ENCODE data around the gene CLNK. TPM values are rescaled to one million over a fixed set of nuclear protein-coding genes. Genes with fewer than 3 reads are reported as not detected.

CLNK gene
- total RNA-seq, 1 experiment from 2014 or later: not detected

GRCh38 chr4:10666616-10667015 is 18.0 kb downstream of the CLNK start:
- no peak for ATAC-seq
- Histone ChIP-seq H3K4me1 (ENCODE audit: control insufficient read depth in 1 of 2, insufficient read depth in 2 of 2, low read length in 2 of 2) (peaks cover 0 to 10% of the 10 kb centered on the region in 2 experiments; a peak in 2 of 4 replicates), H4K20me1 (ENCODE audit: insufficient read depth) (no peaks in the 10 kb centered on the region), H3K9ac (ENCODE audit: low read length) (no peak overlapping the region), H3K9me2 (ENCODE audit: insufficient read depth) (no peaks in the 10 kb centered on the region), H3K36me3 (ENCODE audit: control insufficient read depth in 1 of 2, insufficient read depth in 2 of 2, low read length in 2 of 2) (no peaks in the 10 kb centered on the region), H3K9me3 (ENCODE audit: control insufficient read depth in 1 of 2, insufficient read depth in 1 of 2, low read depth in 1 of 2, low read length in 2 of 2) (no peaks in the 10 kb centered on the region), H3K4me3 (replicated peaks in 1 of 2; ENCODE audit: low read depth in 1 of 2, low read length in 2 of 2) (no peak overlapping the region), H2AFZ (ENCODE audit: low read depth, low read length, poor library complexity, severe bottlenecking) (no peak overlapping the region), H3K4me2 (ENCODE audit: low read length) (no peak overlapping the region), H3K27me3 (ENCODE audit: insufficient read depth, low read length) (peaks cover 5% of the 10 kb centered on the region; the same call in 1 of the 2 replicates), H3K79me2 (ENCODE audit: insufficient read depth, low read length) (no peaks in the 10 kb centered on the region), H3K27ac (ENCODE audit: low read depth, low read length) (no peak overlapping the region)
- ChIA-PET POLR2A (no interaction called here), RAD21 (ENCODE audit: low non-redundant PET in 1 of 2, low total read pairs in 2 of 2, uncharacterized antibody in 2 of 2, unreplicated experiment in 2 of 2) (no interaction called here), CTCF (no interaction called here)
- TF ChIP-seq EGR1 (IDR thresholded peaks at IDR 0.05; ENCODE audit: low read depth): no peak
- TF ChIP-seq TCF7L2 (IDR thresholded peaks at IDR 0.05; ENCODE audit: borderline replicate concordance, extremely low read depth, insufficient read depth, insufficient read length): no peak
- TF ChIP-seq ATF3 (IDR thresholded peaks at IDR 0.05): no peak
- TF ChIP-seq POLR2A (IDR thresholded peaks at IDR 0.05; ENCODE audit: borderline replicate concordance, extremely low read depth, insufficient read depth, insufficient read length): no peak
- TF ChIP-seq CEBPB (IDR thresholded peaks at IDR 0.05; ENCODE audit: low read depth): no peak
- no peak for TF ChIP-seq ZNF274 (IDR thresholded peaks at IDR 0.05; ENCODE audit: low read depth, low read length)
- no peak for TF ChIP-seq SRF (IDR thresholded peaks at IDR 0.05; ENCODE audit: low read depth)
- TF ChIP-seq POLR2AphosphoS5 (IDR thresholded peaks at IDR 0.05; ENCODE audit: low read depth, low read length): no peak
- TF ChIP-seq CBX3 (IDR thresholded peaks at IDR 0.05; ENCODE audit: low read depth): no peak
- TF ChIP-seq YY1 (IDR thresholded peaks at IDR 0.05; ENCODE audit: extremely low read depth, insufficient replicate concordance, low read depth, low read length): no peak
- no peak for TF ChIP-seq SP1 (IDR thresholded peaks at IDR 0.05; ENCODE audit: low read depth)
- no peak for TF ChIP-seq MAX (IDR thresholded peaks at IDR 0.05)
- no peak for TF ChIP-seq FOSL1 (IDR thresholded peaks at IDR 0.05; ENCODE audit: low read depth)
- TF ChIP-seq EZH2 (IDR thresholded peaks at IDR 0.05): no peak
- no peak for TF ChIP-seq ZFX (IDR thresholded peaks at IDR 0.05)
- no peak for TF ChIP-seq JUND (IDR thresholded peaks at IDR 0.05)
- TF ChIP-seq, protein P1, sequence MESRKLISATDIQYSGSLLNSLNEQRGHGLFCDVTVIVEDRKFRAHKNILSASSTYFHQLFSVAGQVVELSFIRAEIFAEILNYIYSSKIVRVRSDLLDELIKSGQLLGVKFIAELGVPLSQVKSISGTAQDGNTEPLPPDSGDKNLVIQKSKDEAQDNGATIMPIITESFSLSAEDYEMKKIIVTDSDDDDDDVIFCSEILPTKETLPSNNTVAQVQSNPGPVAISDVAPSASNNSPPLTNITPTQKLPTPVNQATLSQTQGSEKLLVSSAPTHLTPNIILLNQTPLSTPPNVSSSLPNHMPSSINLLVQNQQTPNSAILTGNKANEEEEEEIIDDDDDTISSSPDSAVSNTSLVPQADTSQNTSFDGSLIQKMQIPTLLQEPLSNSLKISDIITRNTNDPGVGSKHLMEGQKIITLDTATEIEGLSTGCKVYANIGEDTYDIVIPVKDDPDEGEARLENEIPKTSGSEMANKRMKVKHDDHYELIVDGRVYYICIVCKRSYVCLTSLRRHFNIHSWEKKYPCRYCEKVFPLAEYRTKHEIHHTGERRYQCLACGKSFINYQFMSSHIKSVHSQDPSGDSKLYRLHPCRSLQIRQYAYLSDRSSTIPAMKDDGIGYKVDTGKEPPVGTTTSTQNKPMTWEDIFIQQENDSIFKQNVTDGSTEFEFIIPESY (IDR thresholded peaks at IDR 0.05; ENCODE audit: extremely low read depth, insufficient replicate concordance, low read length): no peak
- TF ChIP-seq, protein P2, sequence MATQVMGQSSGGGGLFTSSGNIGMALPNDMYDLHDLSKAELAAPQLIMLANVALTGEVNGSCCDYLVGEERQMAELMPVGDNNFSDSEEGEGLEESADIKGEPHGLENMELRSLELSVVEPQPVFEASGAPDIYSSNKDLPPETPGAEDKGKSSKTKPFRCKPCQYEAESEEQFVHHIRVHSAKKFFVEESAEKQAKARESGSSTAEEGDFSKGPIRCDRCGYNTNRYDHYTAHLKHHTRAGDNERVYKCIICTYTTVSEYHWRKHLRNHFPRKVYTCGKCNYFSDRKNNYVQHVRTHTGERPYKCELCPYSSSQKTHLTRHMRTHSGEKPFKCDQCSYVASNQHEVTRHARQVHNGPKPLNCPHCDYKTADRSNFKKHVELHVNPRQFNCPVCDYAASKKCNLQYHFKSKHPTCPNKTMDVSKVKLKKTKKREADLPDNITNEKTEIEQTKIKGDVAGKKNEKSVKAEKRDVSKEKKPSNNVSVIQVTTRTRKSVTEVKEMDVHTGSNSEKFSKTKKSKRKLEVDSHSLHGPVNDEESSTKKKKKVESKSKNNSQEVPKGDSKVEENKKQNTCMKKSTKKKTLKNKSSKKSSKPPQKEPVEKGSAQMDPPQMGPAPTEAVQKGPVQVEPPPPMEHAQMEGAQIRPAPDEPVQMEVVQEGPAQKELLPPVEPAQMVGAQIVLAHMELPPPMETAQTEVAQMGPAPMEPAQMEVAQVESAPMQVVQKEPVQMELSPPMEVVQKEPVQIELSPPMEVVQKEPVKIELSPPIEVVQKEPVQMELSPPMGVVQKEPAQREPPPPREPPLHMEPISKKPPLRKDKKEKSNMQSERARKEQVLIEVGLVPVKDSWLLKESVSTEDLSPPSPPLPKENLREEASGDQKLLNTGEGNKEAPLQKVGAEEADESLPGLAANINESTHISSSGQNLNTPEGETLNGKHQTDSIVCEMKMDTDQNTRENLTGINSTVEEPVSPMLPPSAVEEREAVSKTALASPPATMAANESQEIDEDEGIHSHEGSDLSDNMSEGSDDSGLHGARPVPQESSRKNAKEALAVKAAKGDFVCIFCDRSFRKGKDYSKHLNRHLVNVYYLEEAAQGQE (IDR thresholded peaks at IDR 0.05; ENCODE audit: low read depth): no peak
- BruUV-seq (replicated peaks): no TSS peak
- intact Hi-C loops (cut with micrococcal nuclease): no loop called here
- no peak for DNase-seq (ENCODE audit: low read depth, low spot score)

Measured in HCT116 (cell line).